GM18511 (cell line): ENCODE measurements around the gene CD83.
"Not testable (repeated sequence)": the region's sequence is repeated elsewhere in the genome, so short reads cannot be mapped to it uniquely, and the experiment has no call there.

ENCODE experiments used
- ATAC-seq: cut with Tn5 transposase; IDR thresholded peaks from one replicate; pipeline ENCODE4 v1.9.1; 2021; ENCODE audit warnings: mild to moderate bottlenecking, moderate library complexity; ENCODE audit not compliant: unreplicated experiment

CD83 gene, protein sequence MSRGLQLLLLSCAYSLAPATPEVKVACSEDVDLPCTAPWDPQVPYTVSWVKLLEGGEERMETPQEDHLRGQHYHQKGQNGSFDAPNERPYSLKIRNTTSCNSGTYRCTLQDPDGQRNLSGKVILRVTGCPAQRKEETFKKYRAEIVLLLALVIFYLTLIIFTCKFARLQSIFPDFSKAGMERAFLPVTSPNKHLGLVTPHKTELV

GRCh38 chr6:14117158-14118090, at the start of gene CD83:
CD83 (plus strand) TSS chr6:14117772; CDS start chr6:14117812, 40 bp downstream.
- peak; percentile 70 for ATAC-seq

DNA sequence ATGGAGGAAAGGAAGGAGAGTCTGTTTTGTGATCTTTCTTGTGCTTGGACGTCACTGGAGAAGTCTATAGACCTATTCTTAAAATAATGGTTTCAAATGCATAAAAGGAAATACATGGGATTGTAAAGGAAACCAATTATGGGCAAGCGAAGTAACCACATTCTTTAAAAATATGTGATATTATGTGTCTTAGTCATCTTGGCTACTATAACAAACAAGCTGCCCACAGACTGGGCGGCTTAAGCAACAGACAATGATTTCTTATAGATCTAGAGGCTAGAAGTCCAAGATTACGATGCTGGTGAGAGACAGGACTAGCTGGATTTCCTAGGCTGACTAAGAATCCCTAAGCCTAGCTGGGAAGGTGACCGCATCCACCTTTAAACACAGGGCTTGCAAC, 49.4 kb upstream of the CD83 start:
- ATAC-seq = no peak

- ATAC-seq = no peak
These were observed 48.9 kb upstream of the CD83 start for GRCh38 chr6:14068623-14069022.

- no peak for ATAC-seq
These were observed 47.1 kb upstream of the CD83 start for GRCh38 chr6:14070457-14070856.

- ATAC-seq = no peak
These were observed 45.5 kb upstream of the CD83 start for GRCh38 chr6:14072084-14072483.

DNA sequence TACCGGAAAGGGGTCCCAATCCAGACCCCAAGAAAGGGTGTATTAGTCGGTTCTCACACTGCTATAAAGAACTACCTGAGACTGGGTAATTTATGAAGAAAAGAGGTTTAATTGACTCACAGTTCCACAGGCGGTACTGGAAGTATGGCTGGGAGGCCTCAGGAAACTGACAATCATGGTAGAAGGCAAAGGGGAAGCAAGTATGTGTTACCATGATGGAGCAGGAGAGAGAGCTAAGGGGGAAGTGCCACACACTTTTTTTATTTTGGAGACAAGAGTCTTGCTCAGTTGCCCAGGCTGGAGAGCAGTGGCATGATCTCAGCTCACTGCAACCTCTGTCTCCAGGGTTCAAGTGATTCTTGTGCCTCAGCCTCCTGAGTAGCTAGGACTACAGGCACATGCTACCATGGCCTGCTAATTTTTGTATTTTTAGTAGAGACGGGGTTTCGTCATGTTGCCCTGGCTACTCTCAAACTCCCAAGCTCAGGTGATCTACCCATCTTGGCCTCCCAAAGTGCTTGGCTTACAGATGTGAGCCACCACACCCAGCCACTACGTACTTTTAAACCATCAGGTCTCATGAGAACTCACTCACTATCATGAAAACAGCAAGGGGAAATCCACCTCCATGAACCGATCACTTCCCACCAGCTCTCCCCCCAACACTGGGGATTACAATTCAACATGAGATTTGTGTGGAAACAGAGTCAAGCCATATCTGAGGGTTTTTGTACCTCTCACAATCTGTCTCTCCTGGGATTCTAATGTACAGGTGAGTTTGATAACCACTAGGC, 43.8 kb upstream of the CD83 start:
- ATAC-seq = not testable (repeated sequence)

DNA sequence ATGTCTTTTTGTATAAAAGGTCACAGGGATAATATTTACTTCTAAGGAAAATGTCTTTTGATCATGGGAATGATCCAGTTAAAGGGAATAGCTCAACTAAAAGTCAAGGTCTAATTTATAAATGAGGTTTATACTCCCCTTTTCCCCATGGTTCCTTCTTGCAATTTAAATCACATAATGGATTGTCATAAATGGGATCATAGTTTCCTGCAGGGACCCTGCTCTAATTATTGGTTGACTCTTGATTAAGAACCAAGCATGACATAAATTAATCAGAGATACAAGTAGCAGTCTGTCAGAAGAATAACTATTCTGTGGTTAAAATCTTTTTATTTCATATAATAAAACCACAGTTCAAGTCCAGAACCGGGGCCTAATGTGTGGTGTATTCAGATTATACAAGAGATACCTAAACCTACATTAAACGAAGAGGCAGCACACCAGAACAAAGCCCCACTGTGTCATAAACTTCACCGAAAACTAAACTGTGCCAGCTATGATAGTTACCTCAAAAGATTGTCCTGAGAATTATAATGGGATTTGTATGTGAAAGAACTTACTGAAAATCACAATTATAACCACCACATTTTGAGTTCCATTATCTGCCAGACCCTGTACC, 43.0 kb upstream of the CD83 start:
- peak; percentile 23 for ATAC-seq

- ATAC-seq = peak; percentile 74
These were observed 42.5 kb upstream of the CD83 start for GRCh38 chr6:14075095-14075503.

DNA sequence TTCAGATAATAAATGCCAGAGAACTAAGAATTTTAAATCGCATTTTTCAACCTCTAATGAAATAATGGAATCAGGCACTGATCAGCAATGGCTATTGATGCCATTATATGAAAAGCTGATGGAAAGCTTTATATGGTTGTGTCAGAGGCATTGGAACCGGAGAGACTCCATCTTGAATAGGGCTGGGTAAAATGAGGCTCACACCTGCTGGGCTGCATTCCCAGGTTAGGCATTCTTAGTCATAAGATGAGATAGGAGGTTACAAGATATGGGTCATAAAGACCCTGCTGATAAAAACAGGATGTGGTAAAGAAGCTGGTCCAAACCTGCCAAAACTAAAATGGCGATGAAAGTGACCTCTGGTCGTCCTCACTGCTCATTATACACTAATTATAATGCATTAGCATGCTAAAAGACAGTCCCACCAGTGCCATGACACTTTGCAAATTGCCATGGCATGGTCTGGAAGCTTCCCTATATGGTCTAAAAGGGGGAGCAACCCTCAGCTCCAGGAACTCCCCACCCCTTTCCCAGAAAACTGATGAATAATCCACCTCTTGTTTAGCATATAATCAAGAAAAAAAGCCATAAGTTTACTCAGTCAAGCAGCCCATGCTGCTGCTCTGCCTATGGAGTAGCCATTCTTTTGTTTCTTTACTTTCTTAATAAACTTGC, 40.2 kb upstream of the CD83 start:
- no peak for ATAC-seq

GRCh38 chr6:14079433-14079832, 38.1 kb upstream of the CD83 start:
- ATAC-seq = no peak

DNA sequence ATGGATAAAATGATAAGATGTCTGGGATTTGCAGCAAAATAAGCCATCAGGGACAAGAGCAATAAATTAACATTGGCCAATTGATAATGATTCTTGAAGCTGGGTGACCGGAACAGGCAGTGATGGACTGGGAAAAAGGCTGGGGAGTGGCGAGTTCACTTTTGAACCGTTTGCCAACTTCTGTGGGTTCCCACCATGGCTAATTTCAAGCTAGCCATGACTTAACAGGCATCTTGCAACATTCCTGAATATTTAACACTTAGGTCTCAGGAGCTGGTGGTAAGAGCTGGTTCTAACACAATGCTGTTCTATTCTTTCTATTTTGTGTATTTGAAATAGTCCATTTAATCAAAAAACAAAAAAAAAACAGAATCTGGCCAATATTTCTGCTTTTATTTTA, 37.6 kb upstream of the CD83 start:
- no peak for ATAC-seq

DNA sequence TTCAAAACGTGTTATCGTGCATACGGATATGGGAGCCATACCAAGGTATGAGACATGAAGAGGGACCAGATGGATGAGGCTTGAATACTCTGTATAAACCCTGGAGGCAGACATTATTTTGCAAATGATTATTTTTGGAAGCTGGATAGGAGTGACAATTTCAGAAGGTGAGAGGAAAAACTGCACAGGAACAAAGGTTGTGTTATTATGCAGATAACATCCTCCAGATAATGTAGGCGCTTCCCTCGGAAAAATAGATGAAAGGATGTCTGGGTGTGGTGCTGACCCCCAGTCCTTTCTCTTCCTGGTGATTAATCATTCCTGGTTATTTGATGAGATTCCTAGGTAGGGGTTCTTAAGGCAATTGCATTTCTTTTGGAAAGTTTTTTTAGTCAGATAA, 36.4 kb upstream of the CD83 start:
- no peak for ATAC-seq

GRCh38 chr6:14082771-14083170, 34.8 kb upstream of the CD83 start:
- ATAC-seq = no peak

DNA sequence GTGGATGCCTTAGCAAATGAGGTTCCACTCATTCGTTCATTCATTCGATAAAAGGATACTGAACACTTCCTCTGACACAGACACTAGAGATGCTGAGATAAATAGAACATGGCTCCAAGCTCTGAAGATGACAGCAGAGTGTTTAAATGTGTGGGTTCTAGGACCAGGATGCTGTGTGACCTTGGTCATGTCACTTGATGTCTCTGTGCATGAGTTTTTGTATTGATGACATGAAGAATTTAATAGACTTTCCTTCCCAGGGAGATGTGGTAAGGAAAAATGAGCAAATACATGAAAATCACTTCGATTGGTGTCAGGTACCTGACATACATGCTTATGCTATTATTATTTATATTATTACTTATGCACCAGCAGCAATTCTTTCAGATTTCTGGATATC, 34.3 kb upstream of the CD83 start:
- ATAC-seq = no peak

DNA sequence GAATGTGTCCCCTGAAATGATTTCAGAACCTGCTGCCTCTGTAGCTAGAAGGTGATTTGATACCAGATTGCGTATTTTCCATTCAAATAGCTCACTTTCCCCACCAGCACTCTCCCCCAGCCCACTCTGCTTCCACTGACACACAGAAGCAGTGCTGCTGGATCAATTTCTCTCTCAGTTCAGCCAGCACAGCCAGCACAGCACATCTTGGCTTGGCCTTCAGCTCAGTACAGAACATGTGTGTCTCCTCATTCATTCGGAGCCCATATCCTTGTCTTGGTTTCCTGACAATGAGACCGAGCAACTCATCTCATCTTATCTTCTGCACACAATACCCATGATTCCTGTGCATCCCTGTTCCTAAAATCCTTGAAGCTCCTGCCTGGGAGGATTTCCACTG, 33.8 kb upstream of the CD83 start:
- ATAC-seq = no peak

GRCh38 chr6:14084388-14084787, 33.2 kb upstream of the CD83 start:
- no peak for ATAC-seq

DNA sequence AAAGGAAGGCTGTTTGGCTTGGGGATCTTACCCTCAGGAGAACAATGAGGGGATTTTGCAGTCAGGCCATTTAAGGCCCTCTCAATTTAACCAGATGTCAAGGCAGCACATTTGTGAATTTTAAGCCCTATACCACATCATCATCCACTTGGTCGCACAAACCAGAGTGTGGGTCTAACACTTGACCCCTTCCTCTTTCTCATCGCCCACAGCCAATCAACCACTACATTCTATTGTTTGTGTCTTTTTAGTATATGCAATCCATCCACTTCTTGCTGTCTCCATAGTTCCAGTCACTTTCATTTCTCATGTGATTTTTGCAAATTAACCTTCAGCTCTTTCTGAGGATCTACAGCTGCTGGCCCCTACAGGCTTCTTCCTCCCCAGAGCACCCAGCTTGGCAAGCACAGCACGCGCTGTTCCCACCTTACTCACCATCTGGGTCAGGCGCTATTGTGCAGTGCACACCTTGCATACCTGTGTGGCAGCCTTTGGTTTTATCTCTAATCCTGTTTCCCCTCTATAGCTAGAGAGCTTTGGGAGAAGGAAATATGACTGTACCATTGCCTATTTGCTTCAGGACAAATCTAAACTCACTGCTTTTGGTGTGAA, 32.3 kb upstream of the CD83 start:
- ATAC-seq = no peak

DNA sequence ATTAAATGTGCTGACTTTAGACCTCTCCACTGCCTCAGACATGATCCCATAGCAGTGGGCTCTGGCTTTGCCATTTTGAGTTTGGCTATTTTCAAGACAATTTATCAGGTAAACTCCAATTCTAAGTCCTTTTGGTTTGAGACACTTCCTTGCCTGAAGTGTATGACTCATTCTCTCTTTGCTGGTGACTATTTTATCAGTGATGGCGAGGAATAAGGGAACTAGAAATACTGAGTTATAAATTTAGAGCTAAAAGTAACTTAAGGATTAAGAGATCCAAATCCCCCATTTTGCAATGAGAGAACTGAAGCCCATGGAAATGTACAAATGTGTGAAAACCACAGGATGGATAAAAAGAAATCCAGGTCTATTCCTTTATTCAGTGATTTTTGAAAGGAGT, 30.9 kb upstream of the CD83 start:
- ATAC-seq = no peak

DNA sequence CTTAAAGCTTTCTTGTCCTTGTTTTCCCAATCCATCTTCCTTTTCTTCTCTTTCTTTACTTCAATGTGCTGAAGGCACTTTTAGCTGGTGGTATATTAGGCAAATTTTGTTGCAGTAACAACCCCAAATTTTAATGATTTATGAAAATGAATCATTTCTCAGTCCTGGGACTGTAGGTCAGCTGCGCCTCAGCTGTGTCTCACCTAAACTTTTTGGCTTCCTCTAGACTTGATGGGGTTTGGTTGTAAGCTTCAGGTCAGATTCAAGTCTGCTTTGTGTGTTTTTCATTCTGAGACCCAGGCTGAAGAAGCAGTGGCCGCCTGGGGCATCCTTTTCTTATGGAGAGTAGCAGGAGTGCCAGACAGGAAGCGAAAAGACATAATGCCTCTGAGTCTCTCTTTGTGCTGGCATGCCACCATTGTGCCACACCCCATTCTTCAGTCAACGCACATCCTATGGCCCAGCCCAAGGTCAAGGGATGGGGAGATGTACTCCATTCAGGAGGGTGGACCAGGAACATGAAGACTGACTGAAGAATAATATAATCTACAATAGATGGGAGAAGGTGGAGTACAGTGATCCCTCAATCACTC, 28.9 kb upstream of the CD83 start:
- no peak for ATAC-seq

DNA sequence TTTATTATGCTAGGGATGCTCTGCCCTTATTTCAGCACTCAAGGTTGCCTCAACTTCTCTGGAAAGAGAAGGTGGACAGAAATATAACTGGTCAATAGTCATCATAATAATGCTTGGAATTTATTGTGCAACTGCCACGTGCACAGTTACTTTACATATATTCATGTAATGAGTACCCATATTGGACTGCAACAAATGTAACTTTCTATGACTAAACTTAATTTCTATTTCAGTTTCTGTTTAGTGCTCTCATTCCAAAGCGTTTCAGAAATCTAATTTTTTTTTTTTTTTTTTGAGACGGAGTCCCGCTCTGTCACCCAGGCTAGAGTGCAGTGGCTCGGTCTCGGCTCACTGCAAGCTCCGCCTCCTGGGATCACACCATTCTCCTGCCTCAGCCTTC, 28.3 kb upstream of the CD83 start:
- ATAC-seq = peak; percentile 42
